Measurements from ENCODE around the gene GAD2. TPM values are rescaled to one million over a fixed set of nuclear protein-coding genes. Genes with fewer than 3 reads are reported as not detected.

GAD2 gene
- total and polyA plus RNA-seq, 10 donors: not detected

GRCh38 chr10:26243351-26243720 is 26.8 kb downstream of the GAD2 start:
- H3K4me1 ChIP-seq: no peaks in the 10 kb centered on the region
- no peak for TF ChIP-seq POLR2AphosphoS5 (IDR thresholded peaks at IDR 0.05)
- TF ChIP-seq, protein P1, sequence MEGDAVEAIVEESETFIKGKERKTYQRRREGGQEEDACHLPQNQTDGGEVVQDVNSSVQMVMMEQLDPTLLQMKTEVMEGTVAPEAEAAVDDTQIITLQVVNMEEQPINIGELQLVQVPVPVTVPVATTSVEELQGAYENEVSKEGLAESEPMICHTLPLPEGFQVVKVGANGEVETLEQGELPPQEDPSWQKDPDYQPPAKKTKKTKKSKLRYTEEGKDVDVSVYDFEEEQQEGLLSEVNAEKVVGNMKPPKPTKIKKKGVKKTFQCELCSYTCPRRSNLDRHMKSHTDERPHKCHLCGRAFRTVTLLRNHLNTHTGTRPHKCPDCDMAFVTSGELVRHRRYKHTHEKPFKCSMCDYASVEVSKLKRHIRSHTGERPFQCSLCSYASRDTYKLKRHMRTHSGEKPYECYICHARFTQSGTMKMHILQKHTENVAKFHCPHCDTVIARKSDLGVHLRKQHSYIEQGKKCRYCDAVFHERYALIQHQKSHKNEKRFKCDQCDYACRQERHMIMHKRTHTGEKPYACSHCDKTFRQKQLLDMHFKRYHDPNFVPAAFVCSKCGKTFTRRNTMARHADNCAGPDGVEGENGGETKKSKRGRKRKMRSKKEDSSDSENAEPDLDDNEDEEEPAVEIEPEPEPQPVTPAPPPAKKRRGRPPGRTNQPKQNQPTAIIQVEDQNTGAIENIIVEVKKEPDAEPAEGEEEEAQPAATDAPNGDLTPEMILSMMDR (IDR thresholded peaks at IDR 0.05 in 8 of 11, conservative IDR thresholded peaks at IDR 0.05 in 3 of 11): no peak
- TF ChIP-seq POLR2A (IDR thresholded peaks at IDR 0.05): no peak
- no peaks in the 10 kb centered on the region for H3K36me3 ChIP-seq
- no peak for DNase-seq
- H3K27ac ChIP-seq: no peak overlapping the region
- H3K9me3 ChIP-seq: no peaks in the 10 kb centered on the region
- 68 to 82% (median 73%) methylated on average over 5 of the region's 5 CpGs for whole genome bisulfite sequencing, 5 donors
- no peak overlapping the region for H3K4me3 ChIP-seq
- H3K27me3 ChIP-seq (replicated peaks in 1 of 7): peaks cover 0 to 39% (median 0%) of the 10 kb centered on the region in 7 donors
- intact Hi-C loops (cut with DNase I; ENCODE audit: low total_unique reads): no loop called here

- Histone ChIP-seq H3K27me3 (replicated peaks in 1 of 7) (peaks cover 0 to 14% (median 0%) of the 10 kb centered on the region in 7 donors), H3K4me1 (no peaks in the 10 kb centered on the region), H3K4me3 (no peak overlapping the region), H3K9me3 (no peaks in the 10 kb centered on the region), H3K27ac (no peak overlapping the region), H3K36me3 (no peaks in the 10 kb centered on the region)
- no peak for DNase-seq
- TF ChIP-seq POLR2AphosphoS5 (IDR thresholded peaks at IDR 0.05) (no peak), POLR2A (IDR thresholded peaks at IDR 0.05) (no peak)
- TF ChIP-seq, protein P1 (IDR thresholded peaks at IDR 0.05 in 8 of 11, conservative IDR thresholded peaks at IDR 0.05 in 3 of 11): no peak
- WGBS, 5 donors: 75 to 93% (median 86%) methylated on average over 6 of the region's 6 CpGs
- intact Hi-C loops (cut with DNase I; ENCODE audit: low total_unique reads): no loop called here
Measured at GRCh38 chr10:26249681-26250080, 33.1 kb downstream of the GAD2 start.

GRCh38 chr10:26251925-26252324 is 35.4 kb downstream of the GAD2 start:
- DNase-seq: no peak
- H3K4me3 ChIP-seq: no peak overlapping the region
- no peak overlapping the region for H3K27ac ChIP-seq
- no peaks in the 10 kb centered on the region for H3K4me1 ChIP-seq
- 88 to 94% (median 90%) methylated on average over 6 of the region's 6 CpGs for WGBS, 5 donors
- no peaks in the 10 kb centered on the region for H3K9me3 ChIP-seq
- no peaks in the 10 kb centered on the region for H3K36me3 ChIP-seq
- H3K27me3 ChIP-seq (replicated peaks in 1 of 7): peaks cover 0 to 20% (median 0%) of the 10 kb centered on the region in 7 donors
- intact Hi-C loops (cut with DNase I; ENCODE audit: low total_unique reads): no loop called here
- TF ChIP-seq POLR2AphosphoS5 (IDR thresholded peaks at IDR 0.05): no peak
- no peak for TF ChIP-seq POLR2A (IDR thresholded peaks at IDR 0.05)
- TF ChIP-seq, protein P1 (IDR thresholded peaks at IDR 0.05 in 8 of 11, conservative IDR thresholded peaks at IDR 0.05 in 3 of 11): no peak

DNA sequence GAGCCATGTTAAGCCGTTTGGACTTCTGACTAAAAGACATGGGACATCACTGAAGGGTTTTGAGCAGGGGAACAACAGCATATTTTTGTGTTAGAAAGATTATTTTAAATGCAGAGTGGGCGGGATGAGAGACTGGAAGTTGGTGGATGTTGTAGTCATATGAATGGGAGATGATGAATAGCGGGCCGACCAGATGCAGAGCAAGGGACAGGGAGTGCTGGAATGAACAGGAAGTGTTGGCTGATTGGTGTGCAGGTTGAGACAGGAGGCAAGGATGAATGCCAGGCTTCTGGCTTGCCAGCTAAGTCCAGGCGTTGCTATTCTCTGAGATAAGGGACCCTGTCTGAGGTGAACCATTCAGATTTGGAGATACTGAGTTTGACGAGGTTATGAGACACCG is 38.0 kb downstream of the GAD2 start:
- 76 to 81% (median 79%) methylated on average over 7 of the region's 7 CpGs for WGBS, 5 donors
- Histone ChIP-seq H3K36me3 (no peaks in the 10 kb centered on the region), H3K27ac (no peak overlapping the region), H3K4me3 (no peak overlapping the region), H3K4me1 (no peaks in the 10 kb centered on the region), H3K27me3 (replicated peaks in 1 of 7) (peaks cover 0 to 35% (median 0%) of the 10 kb centered on the region in 7 donors), H3K9me3 (no peaks in the 10 kb centered on the region)
- TF ChIP-seq, protein P1 (IDR thresholded peaks at IDR 0.05 in 8 of 11, conservative IDR thresholded peaks at IDR 0.05 in 3 of 11): no peak
- TF ChIP-seq POLR2AphosphoS5 (IDR thresholded peaks at IDR 0.05) (no peak), POLR2A (IDR thresholded peaks at IDR 0.05) (no peak)
- intact Hi-C loops (cut with DNase I; ENCODE audit: low total_unique reads): no loop called here
- DNase-seq: no peak
